HG02938 (cell line): Measurements from ENCODE around the gene SNRPF.

Experiments used
- ATAC-seq: cut with Tn5 transposase; IDR thresholded peaks from one replicate; pipeline ENCODE4 v1.9.1; 2021; ENCODE audit warnings: mild to moderate bottlenecking, moderate library complexity; ENCODE audit not compliant: unreplicated experiment

Gene SNRPF

GRCh38 chr12:95859344-95859816 is 628 bp downstream of the SNRPF start:
- peak; percentile 21 for ATAC-seq

DNA sequence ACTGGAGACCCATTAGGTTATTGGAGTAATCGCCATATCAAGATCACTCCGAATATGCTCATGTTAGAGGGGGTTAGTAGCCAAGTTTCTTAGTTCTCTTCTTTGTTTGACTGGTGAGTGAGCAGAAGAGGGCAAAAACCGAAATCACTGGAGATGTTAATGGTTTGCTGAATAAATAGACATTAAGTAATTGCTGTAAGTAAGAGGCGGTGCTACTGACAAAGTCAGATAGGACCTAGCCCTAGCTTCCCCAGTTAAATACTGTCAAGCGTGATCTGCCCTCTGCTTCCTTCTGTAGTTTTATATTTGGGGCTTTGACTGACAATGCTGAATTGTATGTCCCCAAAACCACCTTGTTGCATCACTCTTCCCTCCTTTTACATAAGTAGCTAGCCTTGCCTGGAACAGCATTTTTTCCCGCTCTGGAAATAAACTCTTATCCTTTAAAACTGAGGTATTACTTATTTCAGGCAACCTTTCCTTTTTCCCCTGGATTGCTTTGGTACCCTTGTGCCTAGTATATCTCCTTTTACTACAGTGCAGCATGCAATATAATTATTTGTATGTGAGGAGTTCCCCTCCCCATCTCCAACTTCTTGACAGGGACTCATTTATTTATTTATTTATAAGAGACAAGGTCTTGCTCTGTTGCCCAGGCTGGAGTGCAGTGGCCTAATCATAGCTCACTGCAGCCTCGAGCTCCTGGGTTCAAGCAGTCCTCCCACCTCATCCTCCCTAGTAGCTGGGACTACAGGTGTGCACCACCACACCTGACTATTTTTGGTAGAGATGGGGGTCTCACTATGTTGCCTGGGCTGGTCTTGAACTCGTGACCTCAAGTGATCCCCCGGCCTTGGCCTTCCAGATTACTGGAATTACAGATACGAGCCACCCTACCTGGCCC is 1.4 kb downstream of the SNRPF start:
- ATAC-seq: no peak

DNA sequence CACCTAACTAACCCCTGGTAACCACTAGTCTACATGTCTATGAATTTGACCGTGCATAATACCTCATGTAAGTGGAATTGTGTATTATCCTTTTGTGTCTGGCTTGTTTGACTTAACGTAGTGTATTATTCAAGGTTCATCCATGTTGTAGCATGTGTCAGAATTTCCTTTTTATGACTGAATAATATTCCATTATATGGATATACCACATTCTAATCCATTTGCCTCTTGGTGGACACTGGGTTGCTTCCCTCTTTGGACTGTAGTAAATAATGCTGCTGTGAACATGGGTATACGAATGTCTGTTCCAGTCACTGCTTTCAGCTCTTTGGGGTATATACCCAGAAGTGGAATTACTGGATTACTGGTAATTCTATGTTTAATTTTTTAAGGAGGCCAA is 3.3 kb downstream of the SNRPF start:
- ATAC-seq: no peak

DNA sequence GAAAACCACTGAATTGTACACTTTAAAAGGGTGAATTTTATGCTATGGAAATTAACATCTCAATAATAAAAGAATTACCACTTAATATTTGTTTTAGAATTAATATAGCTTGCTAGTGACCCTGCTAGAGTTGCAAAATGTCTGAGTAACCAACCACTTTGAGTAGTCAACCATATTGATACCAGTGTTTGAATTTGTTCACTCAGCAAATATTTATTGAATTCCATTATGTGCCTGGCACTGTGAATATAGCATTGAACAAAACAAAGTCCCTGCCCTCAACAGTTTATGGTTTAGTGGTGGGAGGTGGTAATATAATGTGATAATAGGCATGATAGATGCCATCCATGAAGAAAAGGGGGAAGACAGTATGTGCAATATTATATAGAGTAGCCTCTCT is 4.6 kb downstream of the SNRPF start:
- no peak for ATAC-seq

DNA sequence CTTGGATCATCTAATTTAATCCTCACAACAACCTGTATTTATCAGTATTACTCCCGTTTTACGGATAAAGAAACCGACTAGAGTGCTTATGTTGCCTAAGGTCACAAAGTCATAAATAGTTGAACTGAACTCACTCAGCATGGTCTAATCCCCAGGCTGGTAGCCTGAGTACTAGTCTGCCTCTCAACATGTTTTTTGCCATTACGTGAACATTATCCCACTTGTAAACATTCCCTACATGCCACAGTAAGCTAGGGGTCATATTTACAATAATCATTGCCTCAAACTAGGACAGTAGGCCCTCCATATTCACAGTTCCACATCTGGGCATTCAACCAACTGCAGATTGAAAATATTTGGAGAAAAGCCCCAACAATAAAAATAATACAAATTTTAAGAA is 12.1 kb downstream of the SNRPF start:
- no peak for ATAC-seq

GRCh38 chr12:95874452-95874851 is 15.7 kb downstream of the SNRPF start:
- no peak for ATAC-seq

- no peak for ATAC-seq
Measured at GRCh38 chr12:95877622-95878021, 18.9 kb downstream of the SNRPF start.

- no peak for ATAC-seq
Measured at GRCh38 chr12:95880895-95881294, 22.1 kb downstream of the SNRPF start.

DNA sequence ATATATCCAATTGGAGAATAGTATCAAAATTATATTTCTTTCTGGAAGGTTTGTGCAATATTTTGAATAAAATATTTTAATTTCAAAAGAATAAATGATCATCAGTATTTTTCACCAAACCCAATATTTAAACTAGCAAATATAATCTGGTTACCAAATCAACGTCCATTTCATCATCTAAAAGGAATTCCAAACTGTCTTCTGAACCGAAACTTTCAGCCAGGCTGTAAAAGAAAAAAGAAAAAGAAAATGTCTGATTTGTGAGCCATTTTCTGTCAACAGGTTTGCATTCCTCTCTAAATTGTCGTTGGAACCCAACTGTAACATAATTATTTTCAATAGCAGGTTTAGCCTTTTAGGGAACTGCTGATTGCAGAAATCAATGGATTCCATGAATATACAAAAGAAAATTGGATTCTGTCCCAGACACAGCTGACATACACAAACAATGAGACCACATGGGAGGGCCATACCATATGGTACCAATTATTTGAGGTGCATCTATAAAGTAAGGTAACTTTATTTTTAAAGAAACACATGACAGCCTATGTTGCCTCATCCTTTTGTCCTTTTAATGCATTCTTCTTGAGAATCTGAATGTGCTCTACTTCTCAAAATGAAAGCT is 22.7 kb downstream of the SNRPF start:
- ATAC-seq: no peak

GRCh38 chr12:95882080-95882479 is 23.3 kb downstream of the SNRPF start:
- no peak for ATAC-seq

DNA sequence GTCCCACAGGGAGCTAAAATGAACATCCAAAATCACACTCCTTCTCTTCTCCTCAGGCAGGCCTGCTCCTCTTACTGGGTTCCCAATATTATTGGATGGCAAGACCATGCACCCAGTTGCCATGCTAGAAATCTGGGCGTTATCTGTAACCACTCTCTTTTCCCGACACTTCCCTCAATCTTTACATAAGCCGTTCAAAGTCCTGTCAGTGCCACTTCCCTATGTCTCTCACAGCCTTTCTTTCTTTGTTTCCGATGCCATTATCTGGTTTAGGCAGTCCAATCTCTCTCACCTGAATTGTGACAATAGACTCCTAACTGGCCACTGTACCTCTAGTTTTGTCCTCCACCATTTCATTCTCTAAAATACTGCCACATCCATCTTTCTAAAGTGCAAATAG is 24.1 kb downstream of the SNRPF start:
- no peak for ATAC-seq

GRCh38 chr12:95884998-95885397 is 26.2 kb downstream of the SNRPF start:
- ATAC-seq: no peak

DNA sequence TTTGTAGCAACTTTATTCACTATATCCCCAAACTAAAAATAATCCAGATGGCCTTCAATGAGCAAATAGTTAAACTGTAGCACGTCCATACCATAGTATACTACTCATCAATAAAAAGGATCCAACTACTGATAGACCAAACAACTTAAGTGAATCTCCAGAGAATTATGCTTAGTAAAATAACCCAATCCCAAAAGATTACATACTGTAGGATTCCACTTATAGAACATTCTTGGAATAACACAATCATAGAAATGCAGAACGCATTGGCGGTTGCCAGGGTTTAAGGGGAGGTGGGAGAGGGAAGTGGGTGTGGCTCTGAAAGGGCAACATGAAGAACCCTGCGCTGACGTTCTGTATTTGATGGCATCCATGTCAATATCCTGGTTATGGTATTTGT is 28.6 kb downstream of the SNRPF start:
- no peak for ATAC-seq

- ATAC-seq: no peak
Measured at GRCh38 chr12:95890958-95891357, 32.2 kb downstream of the SNRPF start.

DNA sequence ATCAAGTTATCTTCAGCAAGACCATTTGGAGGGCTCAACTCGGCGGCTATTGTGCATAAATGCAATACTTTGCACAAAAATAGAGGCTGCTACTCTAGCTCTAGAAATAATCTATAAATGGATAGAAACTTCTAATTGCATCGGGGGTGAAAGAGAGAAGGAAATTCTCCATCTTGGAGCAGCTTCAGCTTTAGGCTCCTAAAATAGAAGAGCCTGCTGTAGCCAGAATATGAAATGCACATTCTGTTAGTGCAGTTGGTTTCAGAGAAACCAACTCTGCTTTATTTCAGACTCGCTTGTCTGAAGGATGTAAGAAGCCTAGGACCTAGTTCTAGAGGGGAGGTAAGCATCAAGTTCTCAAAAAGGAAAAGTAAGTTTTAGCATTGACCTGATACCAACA is 38.1 kb downstream of the SNRPF start:
- no peak for ATAC-seq

DNA sequence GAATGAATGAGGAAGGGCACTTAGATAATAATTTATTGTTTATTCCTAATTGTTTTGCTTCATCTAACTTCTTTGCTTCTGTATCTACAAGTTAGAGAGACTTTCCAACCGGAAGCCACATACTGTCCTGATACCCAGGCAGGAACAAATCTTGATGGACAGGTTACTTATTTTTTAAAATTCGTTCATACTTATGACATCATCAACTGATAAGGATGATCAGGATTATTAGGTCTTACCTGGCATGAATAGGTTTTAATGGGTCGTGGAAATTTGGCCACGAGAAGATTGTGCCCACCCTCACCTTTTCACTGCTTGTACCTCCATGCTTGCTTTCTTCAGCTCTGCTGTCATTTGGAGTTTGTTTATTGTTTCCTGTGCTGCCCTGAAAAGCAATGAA is 39.3 kb downstream of the SNRPF start:
- no peak for ATAC-seq

GRCh38 chr12:95908573-95908972 is 49.8 kb downstream of the SNRPF start:
- ATAC-seq: no peak

- no peak for ATAC-seq
Measured at GRCh38 chr12:95909871-95910270, 51.1 kb downstream of the SNRPF start.
